HG02610 (cell line): Measurements from ENCODE around the gene TAB2.

Experiments
- ATAC-seq: cut with Tn5 transposase; IDR thresholded peaks from one replicate; pipeline ENCODE4 v1.9.1; 2021; ENCODE audit warnings: mild to moderate bottlenecking, moderate library complexity; ENCODE audit not compliant: unreplicated experiment

TAB2 gene

GRCh38 chr6:149317644-149318571 is at the start of gene TAB2:
Gene TAB2 (plus strand): TSS chr6:149317712. CDS start chr6:149369998, 52,286 bp downstream.
- ATAC-seq: peak; percentile 18

DNA sequence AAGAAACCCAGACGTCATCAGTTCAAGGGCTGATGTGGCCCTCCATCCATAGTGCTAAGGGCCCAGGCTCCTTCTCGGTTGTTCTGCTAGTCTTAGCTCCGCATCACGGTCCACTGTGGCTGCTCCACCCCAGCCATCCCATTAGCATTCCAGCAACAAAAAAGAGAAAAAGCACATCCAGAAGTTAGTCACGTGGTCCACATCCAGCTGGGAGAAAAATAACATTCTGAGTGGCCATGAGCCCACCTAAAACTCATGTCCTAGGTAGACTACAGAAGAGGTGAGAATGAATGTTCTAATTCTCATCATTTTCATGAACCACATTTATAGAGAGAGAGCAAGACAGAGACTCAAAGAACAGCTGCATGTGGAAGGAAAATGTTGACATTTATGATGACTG is 49.4 kb upstream of the TAB2 start:
- no peak for ATAC-seq

GRCh38 chr6:149268768-149269167 is 48.7 kb upstream of the TAB2 start:
- ATAC-seq: no peak

DNA sequence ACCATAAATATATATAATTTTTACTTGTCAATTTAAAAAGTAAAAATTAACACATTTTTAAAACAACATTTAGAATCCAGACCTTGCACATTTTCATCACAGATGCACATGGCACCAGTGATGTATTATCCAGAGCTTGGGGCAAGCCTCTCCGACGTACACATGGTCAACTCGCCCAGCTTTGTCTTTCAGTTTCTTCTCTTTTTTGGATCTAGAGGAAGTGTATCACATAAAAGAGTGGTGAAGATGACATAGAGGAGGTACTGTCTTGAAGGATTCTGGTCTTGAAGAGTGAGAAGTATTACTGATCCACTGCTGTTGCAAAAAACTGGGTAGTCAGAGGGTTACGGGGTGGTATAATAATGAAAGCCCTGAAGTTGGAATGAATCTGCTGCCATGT is 46.9 kb upstream of the TAB2 start:
- no peak for ATAC-seq

- ATAC-seq: peak; percentile 57
Observed at GRCh38 chr6:149271348-149272340, 45.9 kb upstream of the TAB2 start.

- no peak for ATAC-seq
Observed at GRCh38 chr6:149273318-149273717, 44.2 kb upstream of the TAB2 start.

DNA sequence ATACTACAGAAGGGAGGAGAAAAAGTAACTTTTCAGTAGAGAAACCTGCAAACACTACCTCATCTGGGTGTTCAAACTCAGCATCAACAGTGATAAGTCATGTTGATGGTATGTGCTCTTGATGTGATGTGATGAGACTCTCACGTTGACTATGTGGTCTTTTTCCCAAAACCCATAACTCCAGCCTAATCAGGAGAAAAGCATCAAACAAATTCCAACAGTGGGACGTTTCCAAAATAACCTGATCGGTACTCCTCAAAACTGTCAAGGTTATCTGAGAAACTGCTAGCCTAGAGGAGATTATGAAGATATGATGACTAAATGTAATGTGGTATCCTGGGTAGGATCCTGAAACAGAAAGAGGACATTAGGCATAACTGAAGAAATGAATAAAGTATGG is 41.9 kb upstream of the TAB2 start:
- no peak for ATAC-seq

- ATAC-seq: no peak
Observed at GRCh38 chr6:149277621-149278020, 39.9 kb upstream of the TAB2 start.

DNA sequence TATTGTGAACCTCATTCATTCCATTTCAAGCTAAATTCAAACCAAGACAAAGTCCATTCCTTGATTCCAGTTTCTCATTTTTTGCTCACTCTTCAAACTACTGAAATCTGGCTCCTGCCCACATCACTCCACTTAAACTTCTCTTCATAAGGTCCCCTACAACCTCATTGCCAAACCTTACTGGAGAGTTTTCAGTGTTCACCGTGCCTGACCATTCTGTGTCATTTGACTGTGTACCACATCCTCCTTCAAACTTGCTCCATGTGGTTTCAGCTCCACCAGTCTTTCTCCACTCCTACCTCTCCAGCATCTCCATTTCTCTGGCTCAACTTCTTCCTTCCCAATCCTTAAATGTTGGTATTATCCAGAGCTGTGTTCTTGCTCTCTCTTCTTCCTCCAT is 38.5 kb upstream of the TAB2 start:
- no peak for ATAC-seq

DNA sequence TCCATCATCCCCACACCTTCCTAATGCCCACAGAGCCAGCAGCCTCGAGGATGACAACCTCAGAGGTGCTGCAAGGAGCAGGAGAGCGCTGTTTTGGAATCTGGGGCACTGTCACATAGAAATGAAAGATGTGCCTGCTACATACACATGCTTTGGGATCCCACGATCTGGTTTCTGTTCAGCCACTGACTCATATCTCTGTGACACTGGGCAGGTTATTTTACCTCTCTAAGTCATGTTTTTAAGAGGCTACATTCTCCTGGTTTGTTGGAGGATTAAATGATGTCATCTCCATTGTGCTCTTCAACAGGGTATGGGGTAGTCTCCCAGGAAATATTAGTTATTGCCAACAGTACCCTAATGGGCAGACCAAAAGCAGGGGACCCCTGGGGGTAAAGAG is 32.6 kb upstream of the TAB2 start:
- peak; percentile 85 for ATAC-seq

DNA sequence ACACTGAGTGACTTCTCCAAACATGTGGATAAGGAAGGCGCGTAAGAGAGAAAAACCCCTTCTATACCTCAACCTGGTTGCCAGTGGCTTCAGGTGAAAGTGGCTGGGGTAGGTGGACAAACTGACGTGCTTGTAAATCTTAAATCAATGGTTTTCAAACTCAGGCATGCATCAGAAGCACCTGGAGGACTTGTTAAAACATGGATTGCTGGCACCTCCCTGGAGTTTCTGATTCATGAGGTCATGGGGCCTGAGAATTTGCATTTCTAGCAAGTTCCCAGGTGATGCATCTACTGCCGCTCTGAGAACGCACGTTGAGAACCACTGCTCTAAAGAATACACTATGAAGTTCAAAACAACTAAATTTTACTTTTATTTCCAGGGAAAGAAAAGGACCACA is 31.9 kb upstream of the TAB2 start:
- ATAC-seq: no peak

GRCh38 chr6:149286905-149287304 is 30.6 kb upstream of the TAB2 start:
- no peak for ATAC-seq

DNA sequence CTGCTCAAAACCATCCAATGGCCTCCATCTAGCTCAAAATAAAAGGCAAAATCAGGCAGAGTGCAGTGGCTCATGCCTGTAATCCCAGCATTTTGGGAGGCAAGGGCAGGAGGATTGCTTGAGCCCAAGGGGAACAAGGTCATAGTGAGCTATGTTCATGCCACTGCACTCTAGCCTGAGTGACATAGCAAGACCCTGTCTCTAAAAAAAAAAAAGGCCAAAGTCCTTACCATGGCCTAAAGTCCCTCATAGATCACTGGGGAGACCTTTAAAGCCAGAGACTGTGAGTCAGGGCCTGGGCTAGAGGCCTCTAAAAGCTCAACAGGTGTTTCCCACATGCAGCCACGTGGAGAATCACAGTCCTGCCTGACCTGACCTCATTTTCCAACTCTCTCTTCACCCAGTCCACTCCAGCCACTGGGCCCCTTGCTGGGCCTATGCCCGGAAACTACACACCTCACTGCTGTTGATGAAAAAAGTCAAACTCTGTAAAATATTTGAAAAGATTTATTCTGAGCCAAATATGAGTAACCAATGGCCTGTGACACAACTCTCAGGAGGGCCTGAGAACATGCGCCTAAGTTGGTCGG is 28.2 kb upstream of the TAB2 start:
- no peak for ATAC-seq

GRCh38 chr6:149289966-149290365 is 27.5 kb upstream of the TAB2 start:
- no peak for ATAC-seq

DNA sequence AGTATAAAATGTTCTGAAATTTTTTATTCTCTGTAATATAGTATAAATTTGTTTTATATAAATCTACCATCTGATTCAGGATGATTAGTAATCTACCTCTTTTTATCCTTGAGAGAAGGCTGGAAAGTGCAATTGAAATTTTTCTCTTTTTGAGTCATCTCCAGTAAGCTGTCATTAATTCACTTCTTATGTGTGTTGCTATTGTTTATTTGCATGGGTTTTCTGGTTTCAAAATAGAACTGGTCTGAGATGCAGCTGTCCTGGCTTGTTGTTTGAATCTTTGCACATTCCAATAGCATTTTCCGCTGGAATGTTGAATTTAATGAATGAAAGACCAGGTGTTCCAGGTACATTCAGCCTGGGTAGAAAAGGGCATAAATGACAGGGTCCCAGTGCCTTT is 24.3 kb upstream of the TAB2 start:
- ATAC-seq: no peak

DNA sequence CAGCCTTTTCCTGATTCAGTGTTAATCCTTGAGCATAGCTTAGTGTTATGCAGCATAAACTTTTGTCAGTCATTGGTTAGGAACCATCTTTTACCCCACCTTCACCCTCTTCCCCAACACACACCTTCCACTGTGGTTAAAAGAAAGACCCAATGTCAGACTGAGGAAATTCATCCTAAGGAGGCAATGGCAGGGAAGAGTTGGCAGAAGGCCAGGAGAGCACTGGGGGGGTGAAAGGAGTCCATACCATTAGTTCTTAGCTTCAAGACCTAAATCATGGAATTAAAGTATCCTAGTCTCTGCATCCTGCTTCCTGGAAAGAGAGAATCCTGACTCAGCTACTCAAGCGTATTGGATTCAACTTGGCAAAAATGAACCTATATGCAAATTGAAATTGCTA is 16.9 kb upstream of the TAB2 start:
- ATAC-seq: no peak

- ATAC-seq: no peak
Observed at GRCh38 chr6:149302723-149303122, 14.8 kb upstream of the TAB2 start.

DNA sequence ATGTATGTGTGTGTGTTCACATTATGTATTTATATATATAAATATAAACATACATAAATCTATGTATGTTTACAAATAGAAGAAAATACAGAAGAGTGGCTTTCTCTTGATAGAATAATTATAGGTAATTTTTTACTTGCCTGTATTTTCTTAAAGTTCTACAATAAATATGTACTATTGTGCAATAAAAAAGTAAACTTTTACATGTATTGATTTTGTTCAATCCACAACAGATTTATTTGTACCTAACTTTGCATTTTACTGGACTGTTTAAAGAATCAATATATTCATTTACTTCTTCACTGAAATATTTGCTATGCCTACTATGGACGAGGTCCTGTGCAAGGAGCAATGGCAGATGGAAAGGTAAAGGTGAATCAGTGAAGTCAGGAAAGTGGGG is 14.0 kb upstream of the TAB2 start:
- ATAC-seq: no peak

DNA sequence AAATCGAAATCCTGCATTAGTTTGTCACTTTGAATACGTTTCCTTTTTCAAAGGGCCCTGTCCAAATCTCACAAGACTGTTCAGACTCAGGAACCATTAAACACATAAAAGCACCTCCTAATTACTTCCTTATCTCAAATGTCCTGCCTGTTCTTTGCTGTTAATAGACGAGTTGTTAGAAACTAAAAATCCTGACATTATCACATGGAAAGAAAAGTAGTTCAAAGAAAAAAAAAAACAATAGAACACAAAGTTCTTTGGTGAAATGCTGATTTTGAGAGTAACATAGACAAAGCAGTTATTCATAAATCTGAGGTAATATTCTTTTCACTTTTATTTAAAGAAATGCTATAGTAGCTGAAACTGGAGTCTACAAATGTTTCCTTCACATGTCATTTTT is 12.1 kb upstream of the TAB2 start:
- no peak for ATAC-seq

DNA sequence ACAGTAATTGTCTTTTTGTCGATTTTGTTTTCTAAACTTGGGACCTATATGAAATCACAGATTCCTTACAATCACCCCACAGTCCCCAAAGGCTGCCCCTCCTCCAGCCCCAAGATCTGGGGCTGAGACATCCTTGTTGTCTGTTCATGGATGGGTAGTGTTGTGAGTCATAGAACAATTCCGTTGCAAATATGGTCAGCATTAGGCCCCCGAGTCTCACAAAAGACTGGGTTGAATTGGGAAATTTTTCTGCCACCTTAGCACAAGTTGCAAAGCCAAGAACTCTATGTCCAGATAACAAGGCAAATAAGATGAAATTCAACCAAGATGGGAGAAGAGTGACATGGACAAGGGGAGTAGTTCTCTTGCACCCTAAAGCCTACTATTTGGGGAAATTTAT is 10.5 kb upstream of the TAB2 start:
- ATAC-seq: no peak

GRCh38 chr6:149311293-149311692 is 6.2 kb upstream of the TAB2 start:
- no peak for ATAC-seq
